ENCODE data around the gene TMEM256.

TMEM256 gene

GRCh38 chr17:7428557-7428956 lies 24.7 kb upstream of the TMEM256 start, which contains the start of gene SPEM3:
TSS of gene SPEM3 (plus strand) at chr17:7428857. CDS start at chr17:7428903, 46 bp downstream.
- Histone ChIP-seq H3K27ac (ENCODE audit: insufficient read depth, low read depth, low read length, poor library complexity, severe bottlenecking) (no peak within 1 kb of the TSS), H3K9me3 (ENCODE audit: control insufficient read depth, low read length) (no peaks in the 10 kb centered on the region), H3K4me1 (ENCODE audit: control insufficient read depth, insufficient read depth, low read length) (no peaks in the 10 kb centered on the region), H3K36me3 (ENCODE audit: control insufficient read depth, insufficient read depth, low read length) (no peaks in the 10 kb centered on the region), H3K27me3 (ENCODE audit: control insufficient read depth, insufficient read depth, low read length, poor library complexity, severe bottlenecking) (no peaks in the 10 kb centered on the region), H3K4me3 (ENCODE audit: insufficient read depth, low read depth, low read length) (no peak within 1 kb of the TSS)
- 74 to 77% methylated on average over 5 of the region's 5 CpGs for WGBS, 2 experiments

- Histone ChIP-seq H3K9me3 (ENCODE audit: control insufficient read depth, low read length) (no peaks in the 10 kb centered on the region), H3K36me3 (ENCODE audit: control insufficient read depth, insufficient read depth, low read length) (no peaks in the 10 kb centered on the region), H3K27me3 (ENCODE audit: control insufficient read depth, insufficient read depth, low read length, poor library complexity, severe bottlenecking) (no peaks in the 10 kb centered on the region), H3K27ac (ENCODE audit: insufficient read depth, low read depth, low read length, poor library complexity, severe bottlenecking) (no peak overlapping the region), H3K4me3 (ENCODE audit: insufficient read depth, low read depth, low read length) (no peak overlapping the region), H3K4me1 (ENCODE audit: control insufficient read depth, insufficient read depth, low read length) (no peaks in the 10 kb centered on the region)
- WGBS, 2 experiments = 90 to 91% methylated on average over 7 of the region's 7 CpGs
Measured at GRCh38 chr17:7427549-7427948, 23.7 kb upstream of the TMEM256 start.

DNA sequence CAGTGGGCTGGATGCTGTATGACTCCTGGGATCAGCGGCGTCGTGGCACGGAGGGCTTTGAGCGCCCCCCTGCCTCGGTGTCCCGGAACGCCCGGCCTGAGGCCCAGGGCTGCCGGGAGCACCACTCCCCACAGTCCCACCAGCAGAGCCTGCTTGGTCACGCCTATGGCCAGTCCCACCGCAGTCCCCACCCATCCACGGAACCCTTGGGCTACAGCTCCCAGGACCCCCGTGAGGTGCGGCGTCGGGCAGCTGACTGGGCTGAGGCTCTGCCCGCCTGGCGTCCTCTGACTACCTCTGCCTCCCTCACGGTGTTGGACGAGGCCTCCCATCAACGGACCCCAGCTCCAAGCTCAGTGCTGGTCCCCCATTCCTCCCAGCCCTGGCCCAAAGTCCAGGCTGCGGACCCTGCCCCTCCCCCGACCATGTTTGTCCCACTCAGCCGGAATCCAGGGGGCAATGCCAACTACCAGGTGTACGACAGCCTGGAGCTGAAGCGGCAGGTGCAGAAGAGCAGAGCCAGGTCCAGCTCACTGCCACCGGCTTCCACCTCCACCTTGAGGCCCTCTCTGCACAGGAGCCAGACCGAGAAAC lies 23.1 kb upstream of the TMEM256 start:
- H3K4me3 ChIP-seq (ENCODE audit: insufficient read depth, low read depth, low read length) = no peak overlapping the region
- H3K4me1 ChIP-seq (ENCODE audit: control insufficient read depth, insufficient read depth, low read length) = no peaks in the 10 kb centered on the region
- no peaks in the 10 kb centered on the region for H3K9me3 ChIP-seq (ENCODE audit: control insufficient read depth, low read length)
- no peaks in the 10 kb centered on the region for H3K36me3 ChIP-seq (ENCODE audit: control insufficient read depth, insufficient read depth, low read length)
- no peaks in the 10 kb centered on the region for H3K27me3 ChIP-seq (ENCODE audit: control insufficient read depth, insufficient read depth, low read length, poor library complexity, severe bottlenecking)
- no peak overlapping the region for H3K27ac ChIP-seq (ENCODE audit: insufficient read depth, low read depth, low read length, poor library complexity, severe bottlenecking)
- WGBS, 2 experiments = 93 to 94% methylated on average over 29 of the region's 29 CpGs

GRCh38 chr17:7426203-7426863 lies 22.4 kb upstream of the TMEM256 start:
- Histone ChIP-seq H3K4me3 (ENCODE audit: insufficient read depth, low read depth, low read length) (no peak overlapping the region), H3K27ac (ENCODE audit: insufficient read depth, low read depth, low read length, poor library complexity, severe bottlenecking) (no peak overlapping the region), H3K36me3 (ENCODE audit: control insufficient read depth, insufficient read depth, low read length) (no peaks in the 10 kb centered on the region), H3K4me1 (ENCODE audit: control insufficient read depth, insufficient read depth, low read length) (no peaks in the 10 kb centered on the region), H3K9me3 (ENCODE audit: control insufficient read depth, low read length) (no peaks in the 10 kb centered on the region), H3K27me3 (ENCODE audit: control insufficient read depth, insufficient read depth, low read length, poor library complexity, severe bottlenecking) (no peaks in the 10 kb centered on the region)
- 94 to 95% methylated on average over 33 of the region's 33 CpGs for WGBS, 2 experiments

DNA sequence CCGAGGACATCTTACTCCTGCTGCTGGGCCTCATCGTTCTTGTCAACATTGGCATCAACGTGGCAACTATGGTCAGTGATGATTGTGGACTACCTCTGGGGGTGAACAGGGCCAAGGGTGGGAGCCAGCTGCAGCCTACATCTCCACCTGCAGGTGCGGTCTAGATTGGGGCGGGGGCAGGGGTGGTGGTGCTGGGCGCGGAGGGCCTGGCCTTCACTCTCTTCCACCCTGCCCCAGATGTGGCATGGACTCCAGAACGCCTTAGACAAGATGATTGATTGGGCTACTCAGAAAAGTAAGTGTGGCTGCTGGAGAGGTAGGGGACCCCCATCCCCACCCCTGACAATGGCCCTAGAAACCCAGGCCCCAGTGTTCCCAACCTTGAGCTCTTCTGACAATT lies 21.9 kb upstream of the TMEM256 start:
- Histone ChIP-seq H3K27ac (ENCODE audit: insufficient read depth, low read depth, low read length, poor library complexity, severe bottlenecking) (no peak overlapping the region), H3K9me3 (ENCODE audit: control insufficient read depth, low read length) (no peaks in the 10 kb centered on the region), H3K36me3 (ENCODE audit: control insufficient read depth, insufficient read depth, low read length) (no peaks in the 10 kb centered on the region), H3K4me3 (ENCODE audit: insufficient read depth, low read depth, low read length) (no peak overlapping the region), H3K4me1 (ENCODE audit: control insufficient read depth, insufficient read depth, low read length) (peaks cover 3% of the 10 kb centered on the region), H3K27me3 (ENCODE audit: control insufficient read depth, insufficient read depth, low read length, poor library complexity, severe bottlenecking) (no peaks in the 10 kb centered on the region)
- whole genome bisulfite sequencing, 2 experiments = 87 to 89% methylated on average over 8 of the region's 8 CpGs

- 93 to 96% methylated on average over 7 of the region's 7 CpGs for WGBS, 2 experiments
- no peaks in the 10 kb centered on the region for H3K36me3 ChIP-seq (ENCODE audit: control insufficient read depth, insufficient read depth, low read length)
- no peak within 1 kb of the TSS for H3K4me3 ChIP-seq (ENCODE audit: insufficient read depth, low read depth, low read length)
- no peaks in the 10 kb centered on the region for H3K9me3 ChIP-seq (ENCODE audit: control insufficient read depth, low read length)
- no peak within 1 kb of the TSS for H3K27ac ChIP-seq (ENCODE audit: insufficient read depth, low read depth, low read length, poor library complexity, severe bottlenecking)
- H3K27me3 ChIP-seq (ENCODE audit: control insufficient read depth, insufficient read depth, low read length, poor library complexity, severe bottlenecking) = no peaks in the 10 kb centered on the region
- peaks cover 8% of the 10 kb centered on the region for H3K4me1 ChIP-seq (ENCODE audit: control insufficient read depth, insufficient read depth, low read length)
Measured at GRCh38 chr17:7425316-7425715, 21.4 kb upstream of the TMEM256 start, which contains the start of gene SPEM2. TSS of gene SPEM2 (plus strand) at chr17:7425616. CDS start at chr17:7425689, 73 bp downstream.

DNA sequence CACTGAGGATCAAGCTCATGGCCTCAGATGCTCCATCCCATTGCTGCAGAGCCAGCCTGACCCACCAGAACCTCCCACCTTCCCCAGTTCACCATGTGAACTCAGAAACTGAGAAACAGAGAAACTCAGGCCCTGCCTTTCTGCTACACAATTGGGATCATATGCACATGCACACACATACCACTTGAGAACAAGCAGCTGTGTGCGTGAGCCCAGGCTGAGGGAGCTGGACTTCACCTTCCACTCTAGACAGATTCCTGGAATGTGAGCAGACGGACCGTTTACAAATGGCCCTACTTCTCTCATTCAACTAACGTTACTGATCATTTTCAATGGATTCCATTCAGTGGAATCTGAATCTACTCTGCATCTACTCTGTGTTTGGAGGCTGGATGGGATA lies 19.8 kb upstream of the TMEM256 start:
- H3K27me3 ChIP-seq (ENCODE audit: control insufficient read depth, insufficient read depth, low read length, poor library complexity, severe bottlenecking) = no peaks in the 10 kb centered on the region
- H3K27ac ChIP-seq (ENCODE audit: insufficient read depth, low read depth, low read length, poor library complexity, severe bottlenecking) = no peak overlapping the region
- 92 to 96% methylated on average over 4 of the region's 4 CpGs for WGBS, 2 experiments
- H3K36me3 ChIP-seq (ENCODE audit: control insufficient read depth, insufficient read depth, low read length) = no peaks in the 10 kb centered on the region
- H3K4me1 ChIP-seq (ENCODE audit: control insufficient read depth, insufficient read depth, low read length) = peaks cover 22% of the 10 kb centered on the region
- H3K4me3 ChIP-seq (ENCODE audit: insufficient read depth, low read depth, low read length) = no peak overlapping the region
- H3K9me3 ChIP-seq (ENCODE audit: control insufficient read depth, low read length) = no peaks in the 10 kb centered on the region

DNA sequence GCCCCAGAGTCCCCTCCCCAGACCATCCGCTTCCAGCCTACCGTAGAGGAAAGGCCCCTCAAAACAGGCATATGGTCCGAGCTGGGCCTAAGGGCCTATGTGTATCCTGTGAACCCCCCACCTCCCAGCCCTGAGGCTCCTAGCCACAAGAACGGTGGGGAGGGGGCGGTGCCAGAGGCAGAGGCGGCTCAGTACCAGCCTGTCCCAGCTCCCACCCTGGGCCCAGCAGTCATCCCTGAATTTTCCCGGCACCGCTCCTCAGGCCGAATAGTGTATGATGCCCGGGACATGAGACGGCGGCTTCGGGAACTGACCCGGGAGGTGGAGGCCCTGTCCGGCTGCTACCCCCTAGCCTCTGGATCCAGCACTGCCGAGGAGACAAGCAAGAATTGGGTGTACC lies 17.3 kb upstream of the TMEM256 start:
- no peak overlapping the region for H3K4me3 ChIP-seq (ENCODE audit: insufficient read depth, low read depth, low read length)
- WGBS, 2 experiments = 92 to 94% methylated on average over 16 of the region's 16 CpGs
- H3K9me3 ChIP-seq (ENCODE audit: control insufficient read depth, low read length) = no peaks in the 10 kb centered on the region
- no peaks in the 10 kb centered on the region for H3K27me3 ChIP-seq (ENCODE audit: control insufficient read depth, insufficient read depth, low read length, poor library complexity, severe bottlenecking)
- H3K27ac ChIP-seq (ENCODE audit: insufficient read depth, low read depth, low read length, poor library complexity, severe bottlenecking) = no peak overlapping the region
- peaks cover 30% of the 10 kb centered on the region for H3K4me1 ChIP-seq (ENCODE audit: control insufficient read depth, insufficient read depth, low read length)
- H3K36me3 ChIP-seq (ENCODE audit: control insufficient read depth, insufficient read depth, low read length) = no peaks in the 10 kb centered on the region

DNA sequence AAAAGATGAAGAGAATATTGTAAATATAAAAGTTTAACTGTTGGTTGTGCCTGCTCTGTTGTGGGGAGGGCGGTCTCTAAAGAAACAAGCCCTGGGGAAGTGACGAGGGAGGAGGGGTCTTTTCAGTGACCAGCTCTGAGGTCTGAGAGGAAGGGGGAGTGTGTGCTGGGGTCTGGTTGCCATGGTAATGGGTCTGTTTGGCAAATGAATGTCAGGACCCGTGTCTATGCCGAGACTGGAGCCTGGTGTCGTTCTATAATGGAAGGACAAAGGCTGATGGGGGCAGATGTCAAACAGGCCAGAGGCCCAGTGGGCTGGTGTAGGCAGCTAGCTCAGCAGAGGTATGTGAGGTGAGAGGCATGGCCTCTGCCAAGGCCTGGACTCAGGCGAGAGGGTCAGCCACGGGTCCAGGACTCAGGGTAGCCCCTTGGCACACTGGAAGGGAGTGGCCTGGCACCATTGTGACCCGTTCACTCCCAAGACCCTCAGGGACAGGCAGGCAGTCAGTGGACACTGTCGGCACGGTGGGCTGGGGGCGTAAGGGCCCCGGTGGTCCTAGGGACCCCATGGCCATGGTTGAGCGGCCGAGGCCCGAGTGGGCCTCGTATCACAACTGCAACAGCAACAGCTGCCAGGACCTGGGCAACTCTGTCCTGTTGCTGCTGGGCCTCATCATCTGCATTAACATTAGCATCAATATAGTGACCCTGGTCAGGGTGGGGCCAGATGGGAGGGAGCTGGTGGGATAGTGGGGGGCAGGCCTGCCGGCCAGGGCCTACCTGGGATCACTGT lies 16.1 kb upstream of the TMEM256 start, which contains the start of gene SPEM1:
SPEM1 (plus strand) TSS at position 506 of the 792 bp plus-strand sequence; CDS start at position 567, 61 bp downstream.
- Histone ChIP-seq H3K27ac (ENCODE audit: insufficient read depth, low read depth, low read length, poor library complexity, severe bottlenecking) (peak within 1 kb of the TSS; percentile 89), H3K36me3 (ENCODE audit: control insufficient read depth, insufficient read depth, low read length) (peaks cover 9% of the 10 kb centered on the region), H3K4me1 (ENCODE audit: control insufficient read depth, insufficient read depth, low read length) (peaks cover 30% of the 10 kb centered on the region), H3K4me3 (ENCODE audit: insufficient read depth, low read depth, low read length) (no peak within 1 kb of the TSS), H3K27me3 (ENCODE audit: control insufficient read depth, insufficient read depth, low read length, poor library complexity, severe bottlenecking) (no peaks in the 10 kb centered on the region), H3K9me3 (ENCODE audit: control insufficient read depth, low read length) (no peaks in the 10 kb centered on the region)
- 72 to 80% methylated on average over 17 of the region's 17 CpGs for WGBS, 2 experiments
